ENCODE data around the gene ANGPTL8. TPM values are rescaled to one million over a fixed set of nuclear protein-coding genes. Genes with fewer than 3 reads are reported as not detected.

Gene ANGPTL8
- total RNA-seq, 1 experiment from 2014 or later: not detected

DNA sequence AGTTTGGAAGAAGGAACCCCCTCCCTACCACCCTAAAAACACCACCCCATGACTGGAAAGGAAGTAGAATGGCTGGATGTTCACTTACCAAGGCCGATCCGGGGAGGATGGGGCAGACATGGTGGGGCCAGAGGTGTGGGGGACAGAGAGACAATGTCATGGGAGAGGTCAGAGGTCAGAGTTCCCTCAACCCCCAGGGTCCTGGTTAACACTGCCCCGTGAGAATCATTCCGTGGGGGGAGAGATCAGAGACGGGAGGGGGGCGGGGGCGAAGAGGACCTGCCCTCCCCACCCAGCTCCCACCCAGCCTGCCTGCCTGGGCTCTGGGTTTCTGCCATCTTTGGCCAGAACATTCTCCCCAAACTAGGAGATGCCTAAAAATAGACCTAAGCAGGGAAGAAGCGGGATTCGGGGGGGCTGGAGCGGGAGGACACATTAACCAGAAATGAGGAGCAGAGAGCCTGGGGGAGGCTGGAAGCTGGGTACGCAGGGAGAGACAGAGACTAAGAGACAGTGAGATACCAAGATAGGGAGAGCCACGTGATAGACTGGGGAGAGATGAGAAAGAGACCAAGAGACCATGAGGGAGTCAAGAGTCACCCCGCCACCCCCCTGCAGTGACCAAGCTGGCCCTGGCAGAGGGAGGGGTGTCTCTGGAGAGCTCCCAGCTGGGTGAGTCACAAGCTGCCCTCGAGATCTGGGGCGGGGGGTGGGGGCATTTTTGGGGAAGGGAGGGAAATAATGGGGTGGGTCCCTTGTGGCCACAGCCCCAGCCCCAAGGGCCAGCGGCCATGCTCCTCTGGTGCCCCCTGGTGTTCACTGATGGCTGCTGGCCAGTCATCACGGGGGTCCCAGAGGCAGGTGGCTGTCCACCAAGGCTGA is 36.0 kb upstream of the ANGPTL8 start:
- H3K9me3 ChIP-seq (ENCODE audit: insufficient read depth, low read depth): no peaks in the 10 kb centered on the region
- H3K36me3 ChIP-seq (ENCODE audit: low read depth): 0 out of 2 replicates have a peak, but pooled peaks cover 2% of the 10 kb centered on the region
- H3K27ac ChIP-seq: no peak overlapping the region
- H3K9me2 ChIP-seq (ENCODE audit: insufficient read depth): no peaks in the 10 kb centered on the region
- H3F3A ChIP-seq (ENCODE audit: insufficient read depth, low read depth): peaks cover 41% of the 10 kb centered on the region; the same call in 1 of the 2 replicates
- H3K4me2 ChIP-seq: peak overlapping the region; percentile 34; the same call in 1 of the 2 replicates
- CTCF ChIA-PET: interaction anchor here (0.6 to 1.2 kb wide), 9 partner anchors 39 to 487 kb away, joined by 3 to 17 read pairs (median 6); no protein-coding TSS in a partner anchor
- POLR2A ChIA-PET (ENCODE audit: unreplicated experiment): interaction anchor here (0.6 to 0.8 kb wide), 2 partner anchors 61 to 486 kb away, joined by 6 to 17 read pairs; no protein-coding TSS in a partner anchor
- no peak overlapping the region for H3K4me3 ChIP-seq
- H3K4me1 ChIP-seq (replicated peaks; ENCODE audit: insufficient read depth): peaks cover 18% of the 10 kb centered on the region
- intact Hi-C loops (cut with micrococcal nuclease; ENCODE audit: unreplicated experiment): loop anchor here (1.0 to 5.0 kb wide), 4 partner anchors 66 to 266 kb away; no protein-coding TSS in a partner anchor
- no peak overlapping the region for H2AFZ ChIP-seq
- H4K20me1 ChIP-seq (ENCODE audit: insufficient read depth): no peaks in the 10 kb centered on the region
- no peaks in the 10 kb centered on the region for H3K79me2 ChIP-seq (ENCODE audit: low read depth)
- no peaks in the 10 kb centered on the region for H3K27me3 ChIP-seq (ENCODE audit: insufficient read depth, low read depth)
- TF ChIP-seq EZH2 (IDR thresholded peaks at IDR 0.05; ENCODE audit: low read depth): no peak
- TF ChIP-seq, protein P1, sequence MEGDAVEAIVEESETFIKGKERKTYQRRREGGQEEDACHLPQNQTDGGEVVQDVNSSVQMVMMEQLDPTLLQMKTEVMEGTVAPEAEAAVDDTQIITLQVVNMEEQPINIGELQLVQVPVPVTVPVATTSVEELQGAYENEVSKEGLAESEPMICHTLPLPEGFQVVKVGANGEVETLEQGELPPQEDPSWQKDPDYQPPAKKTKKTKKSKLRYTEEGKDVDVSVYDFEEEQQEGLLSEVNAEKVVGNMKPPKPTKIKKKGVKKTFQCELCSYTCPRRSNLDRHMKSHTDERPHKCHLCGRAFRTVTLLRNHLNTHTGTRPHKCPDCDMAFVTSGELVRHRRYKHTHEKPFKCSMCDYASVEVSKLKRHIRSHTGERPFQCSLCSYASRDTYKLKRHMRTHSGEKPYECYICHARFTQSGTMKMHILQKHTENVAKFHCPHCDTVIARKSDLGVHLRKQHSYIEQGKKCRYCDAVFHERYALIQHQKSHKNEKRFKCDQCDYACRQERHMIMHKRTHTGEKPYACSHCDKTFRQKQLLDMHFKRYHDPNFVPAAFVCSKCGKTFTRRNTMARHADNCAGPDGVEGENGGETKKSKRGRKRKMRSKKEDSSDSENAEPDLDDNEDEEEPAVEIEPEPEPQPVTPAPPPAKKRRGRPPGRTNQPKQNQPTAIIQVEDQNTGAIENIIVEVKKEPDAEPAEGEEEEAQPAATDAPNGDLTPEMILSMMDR (conservative IDR thresholded peaks at IDR 0.05): peak; percentile 94
- peak; percentile 69 to 75 for DNase-seq
- BruUV-seq (replicated peaks): no TSS peak

DNA sequence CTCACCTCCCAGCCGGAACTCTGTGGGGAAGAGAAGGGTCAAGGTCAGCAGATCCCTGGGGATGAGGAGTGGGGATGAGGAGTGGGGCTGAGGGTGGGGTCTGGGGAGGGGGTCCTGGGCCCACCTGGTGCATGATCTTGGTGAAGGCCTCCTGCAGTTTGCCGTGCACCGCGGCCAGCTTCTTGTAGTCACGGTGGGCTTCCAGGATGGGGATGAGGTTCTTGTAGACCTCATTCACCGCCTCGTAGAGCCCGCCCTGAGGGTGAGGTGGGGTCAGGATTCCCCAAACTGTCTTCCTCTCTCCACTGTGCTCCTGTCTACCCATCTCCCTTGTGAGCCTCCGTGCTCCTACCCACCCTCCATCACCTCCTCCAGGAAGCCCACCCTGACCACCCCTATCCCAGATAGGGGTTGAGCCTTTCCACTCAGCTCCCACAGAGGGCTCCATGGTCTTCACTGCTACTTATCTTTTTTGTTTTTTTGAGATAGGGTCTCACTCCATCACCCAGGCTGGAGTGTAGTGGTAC is 35.3 kb upstream of the ANGPTL8 start:
- ChIA-PET CTCF (interaction anchor here (0.6 to 1.2 kb wide), 5 partner anchors 65 to 374 kb away, joined by 3 to 17 read pairs (median 8); no protein-coding TSS in a partner anchor), POLR2A (ENCODE audit: unreplicated experiment) (interaction anchor here (0.8 kb wide), 1 partner anchor 60 kb away, joined by 6 read pairs; no protein-coding TSS in a partner anchor)
- H2AFZ ChIP-seq: no peak overlapping the region
- no peak for TF ChIP-seq EZH2 (IDR thresholded peaks at IDR 0.05; ENCODE audit: low read depth)
- TF ChIP-seq, protein P1 (conservative IDR thresholded peaks at IDR 0.05): peak; percentile 56
- no peak overlapping the region for H3K4me2 ChIP-seq
- H3K9me3 ChIP-seq (ENCODE audit: insufficient read depth, low read depth): no peaks in the 10 kb centered on the region
- no peaks in the 10 kb centered on the region for H3K79me2 ChIP-seq (ENCODE audit: low read depth)
- H3K4me3 ChIP-seq: no peak overlapping the region
- no TSS peak for BruUV-seq (replicated peaks)
- no peaks in the 10 kb centered on the region for H3K9me2 ChIP-seq (ENCODE audit: insufficient read depth)
- H3K4me1 ChIP-seq (replicated peaks; ENCODE audit: insufficient read depth): peaks cover 18% of the 10 kb centered on the region
- H4K20me1 ChIP-seq (ENCODE audit: insufficient read depth): no peaks in the 10 kb centered on the region
- 0 out of 2 replicates have a peak, but pooled peaks cover 4% of the 10 kb centered on the region for H3K36me3 ChIP-seq (ENCODE audit: low read depth)
- H3F3A ChIP-seq (ENCODE audit: insufficient read depth, low read depth): peaks cover 34% of the 10 kb centered on the region; the same call in 1 of the 2 replicates
- no peak for DNase-seq
- H3K27ac ChIP-seq: no peak overlapping the region
- intact Hi-C loops (cut with micrococcal nuclease; ENCODE audit: unreplicated experiment): loop anchor here (5.0 kb wide), 1 partner anchor 267 kb away; no protein-coding TSS in a partner anchor
- H3K27me3 ChIP-seq (ENCODE audit: insufficient read depth, low read depth): no peaks in the 10 kb centered on the region

DNA sequence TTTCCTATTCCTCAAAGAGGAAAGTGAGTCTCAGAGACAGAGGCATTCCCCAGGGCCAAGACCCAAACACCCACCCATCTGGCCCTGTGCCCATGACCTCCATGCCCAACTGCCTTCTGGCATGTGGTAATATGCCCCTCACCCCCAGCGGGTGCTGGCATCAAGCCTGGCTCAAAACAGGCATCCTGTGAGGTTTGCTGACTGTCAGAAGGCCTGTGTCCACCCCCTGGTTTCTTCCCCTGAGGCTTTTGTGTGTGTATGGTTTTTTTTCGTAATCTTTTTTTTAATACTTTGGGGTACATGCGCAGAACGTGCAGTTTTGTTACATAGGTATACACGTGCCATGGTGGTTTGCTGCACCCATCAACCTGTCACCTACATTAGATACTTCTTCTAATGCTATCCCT is 34.5 kb upstream of the ANGPTL8 start:
- Histone ChIP-seq H3K36me3 (ENCODE audit: low read depth) (0 out of 2 replicates have a peak, but pooled peaks cover 4% of the 10 kb centered on the region), H3K4me3 (no peak overlapping the region), H4K20me1 (ENCODE audit: insufficient read depth) (no peaks in the 10 kb centered on the region), H3F3A (ENCODE audit: insufficient read depth, low read depth) (peaks cover 29% of the 10 kb centered on the region; the same call in 1 of the 2 replicates), H3K27ac (no peak overlapping the region), H3K79me2 (ENCODE audit: low read depth) (no peaks in the 10 kb centered on the region), H3K4me1 (replicated peaks; ENCODE audit: insufficient read depth) (peaks cover 18% of the 10 kb centered on the region), H3K9me3 (ENCODE audit: insufficient read depth, low read depth) (no peaks in the 10 kb centered on the region), H2AFZ (no peak overlapping the region), H3K4me2 (no peak overlapping the region), H3K9me2 (ENCODE audit: insufficient read depth) (no peaks in the 10 kb centered on the region), H3K27me3 (ENCODE audit: insufficient read depth, low read depth) (no peaks in the 10 kb centered on the region)
- BruUV-seq (replicated peaks): no TSS peak
- ChIA-PET CTCF (interaction anchor here (0.7 kb wide), 1 partner anchor 167 kb away, joined by 9 read pairs; no protein-coding TSS in a partner anchor), POLR2A (ENCODE audit: unreplicated experiment) (no interaction called here)
- peak in 1 of 2 experiments; percentile 29 for DNase-seq
- TF ChIP-seq, protein P1 (conservative IDR thresholded peaks at IDR 0.05): no peak
- intact Hi-C loops (cut with micrococcal nuclease; ENCODE audit: unreplicated experiment): loop anchor here (5.0 kb wide), 1 partner anchor 268 kb away; no protein-coding TSS in a partner anchor

Measured in PC-9 (cell line).